ENCODE data around the gene CYFIP1.

The CYFIP1 gene

GRCh38 chr15:22887157-22887951 is 92.8 kb downstream of the CYFIP1 start:
- peak; percentile 69 for DNase-seq (ENCODE audit: low read depth)
- H3K4me3 ChIP-seq (ENCODE audit: low read depth, low read length), result no peak overlapping the region
- TF ChIP-seq CTCF (conservative IDR thresholded peaks at IDR 0.05; ENCODE audit: low read depth, low read length), result no peak

GRCh38 chr15:22885120-22885519 is 95.0 kb downstream of the CYFIP1 start:
- H3K4me3 ChIP-seq (ENCODE audit: low read depth, low read length), result no peak overlapping the region
- no peak for DNase-seq (ENCODE audit: low read depth)
- no peak for TF ChIP-seq CTCF (conservative IDR thresholded peaks at IDR 0.05; ENCODE audit: low read depth, low read length)

DNA sequence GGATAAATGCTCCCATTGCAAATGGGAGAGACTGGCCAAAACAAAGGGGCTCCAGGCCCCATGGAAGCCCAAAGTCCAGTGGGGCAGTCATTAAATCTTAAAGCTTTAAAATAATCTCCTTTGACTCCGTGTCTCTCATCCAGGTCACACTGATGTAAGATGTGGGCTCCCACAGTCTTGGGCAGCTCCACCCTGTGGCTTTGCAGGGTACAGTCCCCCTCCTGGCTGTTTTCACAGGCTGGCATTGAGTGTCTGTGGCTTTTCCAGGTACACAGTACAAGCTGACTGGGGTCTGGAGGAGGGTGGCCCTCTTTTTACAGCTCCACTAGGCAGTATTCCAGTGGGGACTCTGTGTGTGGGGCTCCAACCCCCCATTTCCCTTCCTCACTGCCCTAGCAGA is 95.8 kb downstream of the CYFIP1 start:
- peak; percentile 39 for TF ChIP-seq CTCF (conservative IDR thresholded peaks at IDR 0.05; ENCODE audit: low read depth, low read length)
- H3K4me3 ChIP-seq (ENCODE audit: low read depth, low read length), result no peak overlapping the region
- peak; percentile 9 for DNase-seq (ENCODE audit: low read depth)

DNA sequence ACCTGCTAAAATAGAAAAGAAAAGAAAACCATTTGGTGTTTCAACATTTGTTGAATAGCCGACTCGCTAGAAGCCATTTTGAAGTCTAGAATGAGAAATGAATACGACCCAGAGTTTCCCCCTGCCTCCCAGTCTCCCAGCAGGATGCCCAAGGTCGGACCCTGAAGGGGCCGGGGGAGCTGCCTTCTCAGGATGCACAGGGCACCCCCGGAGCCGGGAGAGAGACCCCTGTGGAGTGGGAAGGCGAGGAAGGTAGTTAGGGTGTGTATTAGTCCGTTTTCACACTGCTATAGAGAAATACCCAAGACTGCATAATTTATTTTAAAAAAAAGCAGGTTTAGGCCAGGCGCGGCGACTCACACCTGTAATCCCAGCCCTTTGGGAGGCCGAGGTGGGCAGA is 97.0 kb downstream of the CYFIP1 start:
- DNase-seq (ENCODE audit: low read depth), result no peak
- H3K4me3 ChIP-seq (ENCODE audit: low read depth, low read length), result no peak overlapping the region
- TF ChIP-seq CTCF (conservative IDR thresholded peaks at IDR 0.05; ENCODE audit: low read depth, low read length), result no peak

- no peak for DNase-seq (ENCODE audit: low read depth)
- TF ChIP-seq CTCF (conservative IDR thresholded peaks at IDR 0.05; ENCODE audit: low read depth, low read length), result no peak
- no peak overlapping the region for H3K4me3 ChIP-seq (ENCODE audit: low read depth, low read length)
These were observed 98.3 kb downstream of the CYFIP1 start for GRCh38 chr15:22881739-22882440.

- H3K4me3 ChIP-seq (ENCODE audit: low read depth, low read length), result no peak overlapping the region
- TF ChIP-seq CTCF (conservative IDR thresholded peaks at IDR 0.05; ENCODE audit: low read depth, low read length), result no peak
- no peak for DNase-seq (ENCODE audit: low read depth)
These were observed 99.0 kb downstream of the CYFIP1 start for GRCh38 chr15:22880981-22881738.
